Breast epithelium (tissue), 3 donors: ENCODE measurements around the gene PRSS57.

Experiments
- POLR2A ChIP-seq: fragments of 450-650 bp; IDR thresholded peaks from one replicate; pipeline ENCODE4 v1.6.1; 2016; ENCODE audit warnings: antibody characterized with exemption, mild to moderate bottlenecking, moderate library complexity
- POLR2AphosphoS5 ChIP-seq, 3 donors: sonication (generic); formaldehyde crosslinking; IDR thresholded peaks; one replicate each; pipeline ENCODE4 v1.6.1; 2017; ENCODE audit warnings: antibody characterized with exemption in 3 of 3
- TF ChIP-seq, protein P1 (sequence below), 3 donors: fragments of 450-650 bp; IDR thresholded peaks; one replicate each; pipeline ENCODE4 v1.5.1; 2016 to 2017; ENCODE audit warnings: antibody characterized with exemption in 3 of 3, mild to moderate bottlenecking in 3 of 3, moderate library complexity in 3 of 3

- TF ChIP-seq, protein P1, sequence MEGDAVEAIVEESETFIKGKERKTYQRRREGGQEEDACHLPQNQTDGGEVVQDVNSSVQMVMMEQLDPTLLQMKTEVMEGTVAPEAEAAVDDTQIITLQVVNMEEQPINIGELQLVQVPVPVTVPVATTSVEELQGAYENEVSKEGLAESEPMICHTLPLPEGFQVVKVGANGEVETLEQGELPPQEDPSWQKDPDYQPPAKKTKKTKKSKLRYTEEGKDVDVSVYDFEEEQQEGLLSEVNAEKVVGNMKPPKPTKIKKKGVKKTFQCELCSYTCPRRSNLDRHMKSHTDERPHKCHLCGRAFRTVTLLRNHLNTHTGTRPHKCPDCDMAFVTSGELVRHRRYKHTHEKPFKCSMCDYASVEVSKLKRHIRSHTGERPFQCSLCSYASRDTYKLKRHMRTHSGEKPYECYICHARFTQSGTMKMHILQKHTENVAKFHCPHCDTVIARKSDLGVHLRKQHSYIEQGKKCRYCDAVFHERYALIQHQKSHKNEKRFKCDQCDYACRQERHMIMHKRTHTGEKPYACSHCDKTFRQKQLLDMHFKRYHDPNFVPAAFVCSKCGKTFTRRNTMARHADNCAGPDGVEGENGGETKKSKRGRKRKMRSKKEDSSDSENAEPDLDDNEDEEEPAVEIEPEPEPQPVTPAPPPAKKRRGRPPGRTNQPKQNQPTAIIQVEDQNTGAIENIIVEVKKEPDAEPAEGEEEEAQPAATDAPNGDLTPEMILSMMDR (IDR thresholded peaks at IDR 0.05), result no peak
- TF ChIP-seq POLR2AphosphoS5 (IDR thresholded peaks at IDR 0.05), result no peak
- TF ChIP-seq POLR2A, result no peak
These were observed 54.6 kb downstream of the PRSS57 start for GRCh38 chr19:640606-641189.
